AML-193 (cell line): Measurements from ENCODE around the gene TRPM3.
"Not testable (repeated sequence)": the region's sequence is repeated elsewhere in the genome, so short reads cannot be mapped to it uniquely, and the experiment has no call there.

Experiments
- DNase-seq, 2 experiments: peaks; one replicate each; lab custom pipeline; 2025; lab: John Stamatoyannopoulos, UW

TRPM3 gene

GRCh38 chr9:70998962-70999361, 122.5 kb downstream of the TRPM3 start:
- no peak for DNase-seq

- DNase-seq, result no peak
Observed at GRCh38 chr9:70995511-70995910, 125.9 kb downstream of the TRPM3 start.

- no peak for DNase-seq
Observed at GRCh38 chr9:70994582-70994981, 126.8 kb downstream of the TRPM3 start.

DNA sequence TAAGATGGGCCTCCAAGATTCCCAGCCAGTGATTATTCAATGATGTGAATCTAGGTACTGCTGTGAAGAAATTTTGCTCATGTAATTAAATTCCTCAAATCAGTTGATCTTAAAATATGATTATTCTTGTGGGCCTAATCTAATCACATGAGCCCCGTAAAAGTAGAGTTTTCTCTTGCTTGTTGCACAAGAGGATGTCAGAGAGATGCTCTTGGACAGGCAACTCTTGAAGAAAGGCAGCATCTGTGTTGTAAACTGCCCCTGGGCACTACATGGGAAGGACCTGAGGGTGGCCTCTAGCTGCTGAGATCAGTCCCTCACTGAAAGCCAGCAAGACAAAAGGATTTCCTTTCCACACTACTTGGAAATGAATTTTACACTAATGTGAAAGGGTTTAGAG, 132.9 kb downstream of the TRPM3 start:
- DNase-seq, result no peak

- DNase-seq, result no peak
Observed at GRCh38 chr9:70987986-70988385, 133.4 kb downstream of the TRPM3 start.

DNA sequence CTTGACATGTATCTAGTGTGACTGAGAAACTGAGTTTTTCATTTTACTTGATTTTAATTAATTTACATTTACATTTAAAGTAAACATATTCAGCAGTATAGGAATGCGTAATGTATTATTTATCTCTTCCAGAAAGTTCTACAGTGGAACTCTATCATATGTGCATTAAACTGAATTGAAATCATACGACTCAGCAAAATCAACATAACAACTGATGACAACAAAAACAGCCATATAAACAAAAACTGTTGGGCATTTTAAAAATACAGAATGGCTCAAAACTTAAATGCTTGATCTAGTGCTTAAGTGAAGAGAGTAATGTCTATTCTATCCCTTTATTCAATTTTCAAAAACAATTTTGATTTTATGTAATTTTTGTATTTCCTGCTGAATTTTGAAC, 134.4 kb downstream of the TRPM3 start:
- no peak for DNase-seq

DNA sequence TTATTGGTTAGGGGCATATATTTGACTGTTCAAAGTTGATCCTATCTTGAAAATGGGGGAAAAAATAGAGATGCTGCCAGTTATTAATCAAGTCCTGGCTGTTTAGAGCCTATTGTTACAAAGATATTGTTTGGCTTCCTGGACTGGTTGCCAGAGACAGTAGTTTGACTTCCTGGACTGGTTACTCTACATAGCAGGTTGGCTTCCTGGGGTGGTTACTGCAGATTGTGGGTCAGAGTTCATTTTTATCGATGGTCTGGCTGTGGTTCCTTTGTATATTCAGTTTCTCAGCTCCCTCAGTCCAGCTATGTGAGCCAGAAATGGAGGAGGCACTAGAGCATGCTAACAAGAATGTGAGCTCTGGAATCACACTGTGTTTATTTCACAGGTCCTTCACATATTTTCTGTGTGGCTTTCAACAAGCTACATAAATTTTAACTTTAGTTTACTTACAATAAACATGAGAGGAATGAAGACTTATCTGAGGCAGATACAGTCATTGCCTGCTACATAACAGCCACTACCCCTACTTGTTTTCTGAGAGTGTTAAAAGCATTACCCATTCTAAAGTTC, 137.6 kb downstream of the TRPM3 start:
- DNase-seq, result no peak

DNA sequence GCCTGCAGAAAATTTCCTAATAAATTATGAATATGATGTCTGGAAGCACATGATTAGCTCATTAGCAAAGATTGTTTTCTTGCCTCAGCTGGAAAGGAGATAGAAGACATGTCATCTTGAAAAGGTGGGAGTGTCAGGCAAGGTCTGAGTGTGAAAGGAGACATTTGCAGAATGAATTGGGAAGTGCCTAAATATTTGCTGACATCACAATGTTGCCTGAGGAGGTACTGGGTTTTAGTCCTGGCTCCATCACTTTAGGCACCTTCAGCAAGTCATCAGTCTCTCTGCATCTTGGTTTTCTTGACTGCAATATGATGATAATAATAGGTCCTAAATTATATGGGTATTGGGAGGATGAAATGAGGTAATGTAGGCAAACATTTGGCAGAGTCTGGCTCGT, 140.1 kb downstream of the TRPM3 start:
- DNase-seq, result no peak

GRCh38 chr9:70979966-70980365, 141.5 kb downstream of the TRPM3 start:
- no peak for DNase-seq

DNA sequence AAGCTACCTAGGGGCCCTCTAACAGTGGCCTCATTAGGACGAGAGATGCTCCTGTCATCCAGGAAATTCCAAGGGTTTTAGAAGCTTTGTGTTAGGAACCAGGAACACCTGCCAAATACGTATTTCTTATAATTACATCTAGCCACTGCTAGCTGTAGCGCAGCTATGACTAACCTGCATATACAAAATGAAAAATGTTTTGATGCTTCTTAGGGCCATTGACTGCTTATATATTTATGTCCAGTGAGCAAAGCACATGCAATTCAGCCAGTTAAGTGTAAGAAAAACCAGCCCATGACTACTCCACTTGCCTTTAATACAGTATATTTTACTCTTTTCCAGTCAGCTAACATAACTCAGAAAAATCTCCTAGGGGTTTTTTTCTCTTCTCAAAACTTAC, 143.3 kb downstream of the TRPM3 start:
- no peak for DNase-seq

DNA sequence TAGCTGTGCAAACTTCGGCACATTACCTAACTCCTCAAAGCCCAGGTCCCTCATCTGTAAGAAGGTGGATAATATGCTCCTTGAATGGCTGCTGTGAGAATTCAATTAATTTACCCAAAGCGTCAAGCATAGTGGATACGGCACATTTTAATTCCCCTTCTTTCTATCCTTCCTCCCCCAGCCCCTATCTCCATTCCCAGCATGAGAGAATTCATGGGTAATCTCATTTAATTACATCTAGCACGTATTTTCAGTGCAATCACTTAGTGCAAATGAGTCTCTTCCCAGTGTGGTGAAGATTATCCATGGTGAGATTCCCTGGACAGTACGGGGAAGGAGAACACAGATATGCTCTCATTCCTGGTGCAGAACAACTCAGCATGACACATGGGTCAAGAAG, 145.6 kb downstream of the TRPM3 start:
- no peak for DNase-seq

DNA sequence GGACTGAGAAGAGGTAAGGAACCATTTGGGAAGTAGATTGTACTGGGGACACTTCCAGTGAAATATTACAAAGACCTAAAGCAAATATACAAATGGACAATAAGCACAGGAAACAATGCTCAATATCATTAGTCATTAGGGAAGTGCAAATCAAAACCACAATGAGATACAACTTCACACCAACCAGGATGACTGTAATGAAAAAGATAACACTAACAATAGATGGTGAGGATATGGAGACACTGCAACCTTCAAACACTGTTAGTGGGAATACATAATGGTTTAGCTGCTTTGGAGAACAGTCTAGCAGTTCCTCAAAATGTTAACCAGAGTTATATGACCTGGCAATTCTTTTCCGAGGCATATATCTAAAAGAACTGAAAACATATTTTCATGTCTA, 149.7 kb downstream of the TRPM3 start:
- DNase-seq, result no peak

DNA sequence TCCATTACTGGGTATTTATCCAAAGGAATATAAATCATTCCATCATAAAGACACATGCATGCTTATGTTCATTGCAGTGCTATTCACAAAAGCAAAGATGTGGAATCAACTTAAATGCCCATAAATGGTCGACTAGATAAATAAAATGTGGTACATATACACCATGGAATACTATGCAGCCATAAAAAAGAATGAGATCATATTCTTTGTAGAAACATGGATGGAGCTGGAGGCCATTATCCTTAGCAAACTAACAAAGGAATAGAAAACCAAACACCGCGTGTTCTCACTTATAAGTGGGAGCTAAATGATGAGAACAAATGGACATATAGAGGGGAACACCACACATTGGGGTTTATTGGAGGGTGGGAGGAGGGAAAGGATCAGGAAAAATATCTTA, 155.0 kb downstream of the TRPM3 start:
- not testable (repeated sequence) for DNase-seq

- no peak for DNase-seq
Observed at GRCh38 chr9:70964861-70965260, 156.6 kb downstream of the TRPM3 start.

DNA sequence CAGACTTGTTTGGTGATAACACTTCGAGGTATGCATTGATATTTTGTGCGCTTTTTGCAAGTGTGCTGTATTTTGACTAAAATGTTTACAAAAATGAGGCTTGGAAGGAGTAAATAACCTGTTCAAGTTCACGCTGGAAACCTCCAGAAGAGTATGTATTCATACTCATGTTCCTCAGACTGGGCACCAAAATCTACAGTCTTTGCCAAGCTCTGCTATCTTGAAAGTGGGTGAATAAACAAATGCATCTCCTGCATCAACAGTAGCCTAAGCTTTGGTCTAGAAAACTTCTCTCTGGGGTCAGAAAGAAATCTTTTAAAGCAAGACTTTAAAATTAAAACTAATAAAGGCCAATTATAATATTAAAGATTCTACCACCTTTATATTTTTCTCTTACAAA, 157.9 kb downstream of the TRPM3 start:
- DNase-seq, result no peak

DNA sequence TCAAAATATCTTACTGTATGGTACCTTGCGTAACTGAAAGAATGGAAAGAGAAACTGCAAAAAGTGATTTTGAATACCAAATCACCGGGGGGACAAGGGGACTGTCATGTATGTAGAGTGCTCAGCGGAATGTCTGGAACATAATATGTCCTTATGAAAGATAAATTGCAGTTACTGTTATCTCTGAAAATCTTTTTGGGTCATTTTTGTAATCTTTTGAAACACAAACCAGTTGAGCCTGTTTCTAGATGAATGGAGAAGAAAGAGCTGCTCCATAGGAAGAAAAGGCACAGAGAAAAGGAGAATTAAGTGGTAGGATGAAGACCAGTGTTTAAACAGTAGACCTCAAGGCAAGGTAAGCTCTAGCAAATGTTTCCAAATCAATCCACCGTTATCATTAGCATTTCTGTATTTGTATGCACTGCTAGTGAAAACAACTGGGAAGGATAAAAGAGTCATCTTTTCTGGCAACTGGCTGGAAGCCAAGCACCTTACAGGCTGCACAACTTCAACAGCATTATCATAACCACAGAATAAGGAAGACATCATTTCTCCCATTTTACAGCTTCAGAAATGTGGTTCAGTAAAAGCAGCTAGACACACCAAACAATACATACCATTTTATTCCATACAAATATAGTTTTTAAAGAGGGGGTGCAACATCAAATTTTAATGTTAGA, 158.5 kb downstream of the TRPM3 start:
- no peak for DNase-seq

DNA sequence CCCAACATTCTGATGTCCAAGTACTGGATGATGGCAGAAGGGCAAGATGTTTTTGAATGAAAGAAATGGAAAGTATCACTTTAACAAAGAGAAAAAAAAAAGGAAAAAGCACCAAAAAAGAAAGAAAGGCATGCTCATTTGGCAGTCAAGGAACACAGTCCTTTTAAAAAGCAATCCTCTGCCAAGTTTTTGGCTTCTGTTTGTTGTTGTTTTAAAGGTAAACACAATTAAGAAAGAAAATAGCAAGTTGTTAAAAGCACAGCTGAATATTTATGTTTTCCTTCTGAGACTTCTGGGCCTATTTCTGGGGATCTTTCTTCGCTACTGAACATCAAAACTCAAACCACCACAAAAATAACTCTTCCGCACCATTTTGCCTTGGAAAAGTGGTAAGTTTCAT, 162.1 kb downstream of the TRPM3 start:
- DNase-seq, result no peak

- no peak for DNase-seq
Observed at GRCh38 chr9:70954596-70955143, 166.8 kb downstream of the TRPM3 start.

GRCh38 chr9:70954126-70954525, 167.3 kb downstream of the TRPM3 start:
- no peak for DNase-seq

- no peak for DNase-seq
Observed at GRCh38 chr9:70951749-70952727, 169.4 kb downstream of the TRPM3 start.

DNA sequence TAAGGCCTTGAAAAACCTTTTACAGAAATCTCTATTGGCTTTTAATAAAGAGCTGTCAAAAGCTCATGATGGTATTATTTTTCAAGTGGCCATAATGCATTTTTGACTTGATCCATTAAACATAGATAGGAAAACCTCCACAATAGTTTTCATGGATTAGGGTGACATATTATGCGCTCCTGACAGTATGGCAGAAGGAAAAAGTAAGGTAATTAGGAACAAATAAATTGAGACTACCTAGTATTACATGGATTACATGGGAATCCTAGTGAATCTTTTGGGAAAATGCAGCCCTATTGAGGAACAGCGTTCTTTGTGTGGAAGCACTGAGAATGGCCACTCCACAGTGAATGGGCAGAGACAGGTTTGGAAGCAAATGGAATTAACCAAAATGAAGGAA, 171.2 kb downstream of the TRPM3 start:
- DNase-seq, result no peak

DNA sequence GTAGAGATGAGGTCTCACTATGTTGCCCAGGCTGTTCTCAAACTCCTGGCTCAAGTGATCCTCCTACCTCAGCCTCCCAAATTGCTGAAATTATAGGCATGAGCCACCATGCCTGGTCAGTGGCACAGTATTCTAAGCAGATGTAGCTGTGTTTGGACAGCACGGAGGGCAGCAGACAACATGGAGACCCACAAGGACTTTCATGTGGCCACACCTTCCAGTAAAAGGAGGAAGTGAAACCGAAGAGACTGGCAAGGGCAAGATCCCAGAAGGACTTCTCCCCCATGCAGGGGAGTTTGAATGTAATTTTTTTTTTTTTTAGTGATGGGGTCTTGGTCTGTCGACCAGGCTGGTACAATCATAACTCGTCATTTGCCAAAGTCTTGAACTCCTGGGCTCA, 172.2 kb downstream of the TRPM3 start:
- no peak for DNase-seq

DNA sequence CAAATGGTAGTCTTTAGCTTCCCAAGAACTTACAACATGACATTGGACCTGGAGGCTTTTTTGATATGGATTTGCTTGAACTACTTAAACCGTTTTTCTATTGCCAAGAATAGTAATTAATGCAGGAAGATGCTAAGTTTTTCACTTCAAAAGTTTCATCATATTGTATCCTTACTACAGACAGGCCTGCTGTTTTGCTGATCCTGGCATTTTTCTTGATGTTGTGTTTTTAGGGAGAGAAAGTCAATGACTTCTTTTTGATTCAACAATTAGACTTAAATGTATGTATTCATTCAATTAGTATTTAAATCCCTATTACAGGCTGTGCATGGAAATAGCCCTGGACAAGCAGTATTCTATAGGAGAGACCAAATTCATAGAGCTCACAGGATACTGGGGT, 172.7 kb downstream of the TRPM3 start:
- DNase-seq, result no peak
